ENCODE measurements around the gene SARS1.

The SARS1 gene

DNA sequence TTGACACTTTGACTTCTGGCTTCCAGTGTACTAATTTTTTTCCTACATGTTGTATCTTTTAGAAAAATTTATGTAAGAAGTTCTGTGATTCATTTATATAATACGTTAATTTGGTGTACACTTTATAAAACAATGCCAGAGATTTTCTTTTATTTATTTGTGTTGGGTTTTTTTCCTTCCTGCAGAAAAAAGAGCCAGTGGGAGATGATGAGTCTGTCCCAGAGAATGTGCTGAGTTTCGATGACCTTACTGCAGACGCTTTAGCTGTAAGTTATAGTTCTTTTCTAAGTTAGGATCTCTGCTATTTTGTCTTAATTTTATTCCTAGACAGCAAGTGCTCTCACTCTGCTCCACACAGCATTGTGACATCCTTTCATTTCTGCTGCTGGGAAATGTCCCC lies 14.4 kb downstream of the SARS1 start:
- DNase-seq: no peak

DNA sequence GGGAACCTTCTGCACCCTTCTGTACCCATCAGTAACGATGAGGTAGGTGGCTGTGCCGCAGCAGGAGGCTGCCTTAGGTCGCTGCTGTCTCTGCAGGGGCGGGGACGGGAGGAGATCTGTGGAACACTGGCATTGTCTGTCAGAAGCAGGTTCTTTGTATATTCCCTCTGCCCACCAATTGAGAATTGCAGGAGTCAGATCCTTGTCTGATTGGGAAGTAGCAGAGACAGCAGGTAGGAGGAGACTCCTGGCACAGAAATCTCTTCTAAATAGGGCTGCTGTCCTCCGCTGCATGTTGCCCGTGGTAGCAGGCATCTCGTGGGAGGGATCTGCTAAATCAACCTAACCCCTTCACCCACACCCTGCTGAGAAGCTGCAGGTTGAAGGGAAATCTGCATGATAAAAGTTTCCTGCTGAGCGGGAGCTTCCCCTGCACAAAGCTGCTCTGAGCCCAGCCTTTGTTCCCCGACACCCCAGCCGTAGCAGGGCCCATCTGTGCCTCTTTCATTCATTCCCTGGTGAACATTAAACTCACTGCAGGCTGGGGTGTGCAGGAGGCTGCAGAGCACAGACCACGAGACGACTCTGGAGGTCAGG lies 15.9 kb downstream of the SARS1 start:
- DNase-seq: no peak

DNA sequence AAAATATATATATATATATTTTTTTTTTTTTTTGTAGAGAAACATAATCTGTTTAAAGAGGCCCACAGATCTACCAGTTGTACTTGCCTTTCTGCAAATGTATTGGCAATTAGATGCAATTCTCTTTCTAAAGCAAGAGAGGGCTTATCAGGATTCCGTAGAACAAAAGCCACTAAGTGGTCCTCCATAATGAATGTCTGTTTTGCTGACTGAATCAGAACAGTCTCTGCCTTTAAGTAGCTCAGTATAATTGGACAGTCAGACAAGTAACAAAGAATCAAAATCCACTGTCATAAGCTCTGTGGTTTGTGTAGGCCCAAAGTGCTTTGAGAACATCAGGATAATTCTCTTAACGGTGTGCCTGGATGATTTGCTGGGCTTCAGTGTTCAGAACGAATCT lies 17.3 kb downstream of the SARS1 start:
- DNase-seq: no peak

DNA sequence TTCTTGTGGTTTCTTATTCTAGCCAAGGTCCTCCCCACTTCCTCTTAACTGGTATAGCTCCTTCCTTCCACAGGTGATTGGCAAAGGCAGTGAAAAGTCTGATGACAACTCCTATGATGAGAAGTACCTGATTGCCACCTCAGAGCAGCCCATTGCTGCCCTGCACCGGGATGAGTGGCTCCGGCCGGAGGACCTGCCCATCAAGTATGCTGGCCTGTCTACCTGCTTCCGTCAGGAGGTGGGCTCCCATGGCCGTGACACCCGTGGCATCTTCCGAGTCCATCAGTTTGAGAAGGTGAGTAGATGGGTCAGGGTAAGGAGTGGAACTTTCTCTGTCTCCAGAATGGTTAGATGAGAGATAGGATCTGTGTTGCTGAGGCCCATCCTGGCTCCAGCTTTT lies 21.4 kb downstream of the SARS1 start:
- no peak for DNase-seq

DNA sequence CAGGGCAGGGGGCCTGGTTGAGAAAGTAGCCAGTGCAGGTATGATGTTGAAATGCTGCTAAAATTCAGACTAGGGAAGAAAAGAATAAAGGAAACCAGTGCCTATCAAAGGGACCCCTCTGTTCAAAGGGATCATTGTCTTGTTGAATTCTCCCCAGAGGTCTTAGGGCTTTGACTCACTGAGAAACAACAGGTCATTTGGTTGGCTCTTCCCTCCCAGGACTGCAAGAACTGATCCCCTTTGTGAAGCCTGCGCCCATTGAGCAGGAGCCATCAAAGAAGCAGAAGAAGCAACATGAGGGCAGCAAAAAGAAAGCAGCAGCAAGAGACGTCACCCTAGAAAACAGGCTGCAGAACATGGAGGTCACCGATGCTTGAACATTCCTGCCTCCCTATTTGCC lies 23.8 kb downstream of the SARS1 start:
- DNase-seq: no peak

DNA sequence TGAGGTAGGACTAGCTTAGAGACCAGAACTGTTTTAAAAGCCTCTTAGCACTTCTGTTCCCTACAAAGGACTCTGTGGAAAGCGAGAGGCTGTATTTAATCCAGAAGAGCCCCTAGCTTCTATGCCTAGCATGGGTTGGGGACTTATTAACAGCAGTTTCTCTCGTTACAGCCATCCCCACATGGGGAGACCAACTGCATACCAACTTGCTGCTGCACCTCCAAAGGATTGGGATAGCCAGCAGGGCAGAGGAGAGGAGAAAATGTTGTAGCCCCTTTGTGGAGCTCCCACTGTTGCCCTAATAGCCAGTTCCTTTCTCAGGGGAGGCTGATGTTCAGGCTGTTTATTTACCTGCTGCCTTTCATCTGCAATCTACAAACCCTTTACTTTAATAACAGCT lies 24.7 kb downstream of the SARS1 start:
- DNase-seq: no peak

DNA sequence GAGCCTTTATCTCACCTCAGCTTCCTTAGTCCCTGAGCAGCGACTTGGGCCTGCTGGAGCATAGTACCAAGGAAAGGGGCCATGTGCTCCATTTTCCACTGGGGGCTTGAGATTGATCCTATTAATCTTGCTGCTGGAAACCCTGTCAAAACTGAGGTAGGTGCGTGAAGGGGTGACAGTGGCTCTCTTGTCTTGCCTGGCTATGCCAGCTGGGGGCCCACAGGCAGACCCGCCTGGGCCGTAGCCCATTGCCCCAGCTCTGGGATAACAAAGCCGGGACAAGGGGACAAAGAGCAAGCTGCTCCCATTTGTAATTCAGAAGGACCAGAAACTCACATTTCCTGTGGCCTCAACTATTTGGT lies 25.3 kb downstream of the SARS1 start:
- DNase-seq: no peak

DNA sequence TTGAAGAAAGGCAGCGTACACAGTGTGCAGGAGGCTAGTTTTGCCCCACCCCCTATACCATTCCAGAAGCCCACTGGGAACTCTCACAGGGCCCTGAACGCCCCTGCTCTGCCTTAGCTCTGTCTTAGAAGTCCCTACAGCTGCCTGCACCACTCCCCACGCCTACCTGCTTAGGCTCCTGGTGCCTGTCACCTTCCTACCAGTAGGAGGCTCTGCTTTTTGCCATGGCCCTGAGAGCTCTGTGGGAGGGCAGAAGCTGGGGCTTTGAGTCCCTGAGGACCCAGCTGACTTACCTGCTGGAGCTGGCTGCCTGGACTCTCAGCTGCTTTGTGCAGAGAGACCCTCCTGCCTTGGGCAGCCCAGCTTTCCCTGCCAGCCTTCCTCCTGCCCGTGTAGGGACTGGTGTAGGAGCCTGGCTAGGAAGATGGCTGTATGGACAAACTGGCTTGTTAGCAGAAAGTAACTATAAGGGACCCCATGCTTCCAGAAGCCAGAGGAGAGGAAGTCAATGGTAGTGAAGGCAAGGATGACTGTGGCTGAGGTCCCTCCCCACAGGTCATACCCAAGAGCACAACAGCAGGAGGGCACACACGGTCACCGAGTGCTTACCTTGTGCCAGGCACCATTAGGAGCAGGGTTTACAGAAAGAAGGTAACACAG lies 25.8 kb downstream of the SARS1 start:
- peak; percentile 49 for DNase-seq

DNA sequence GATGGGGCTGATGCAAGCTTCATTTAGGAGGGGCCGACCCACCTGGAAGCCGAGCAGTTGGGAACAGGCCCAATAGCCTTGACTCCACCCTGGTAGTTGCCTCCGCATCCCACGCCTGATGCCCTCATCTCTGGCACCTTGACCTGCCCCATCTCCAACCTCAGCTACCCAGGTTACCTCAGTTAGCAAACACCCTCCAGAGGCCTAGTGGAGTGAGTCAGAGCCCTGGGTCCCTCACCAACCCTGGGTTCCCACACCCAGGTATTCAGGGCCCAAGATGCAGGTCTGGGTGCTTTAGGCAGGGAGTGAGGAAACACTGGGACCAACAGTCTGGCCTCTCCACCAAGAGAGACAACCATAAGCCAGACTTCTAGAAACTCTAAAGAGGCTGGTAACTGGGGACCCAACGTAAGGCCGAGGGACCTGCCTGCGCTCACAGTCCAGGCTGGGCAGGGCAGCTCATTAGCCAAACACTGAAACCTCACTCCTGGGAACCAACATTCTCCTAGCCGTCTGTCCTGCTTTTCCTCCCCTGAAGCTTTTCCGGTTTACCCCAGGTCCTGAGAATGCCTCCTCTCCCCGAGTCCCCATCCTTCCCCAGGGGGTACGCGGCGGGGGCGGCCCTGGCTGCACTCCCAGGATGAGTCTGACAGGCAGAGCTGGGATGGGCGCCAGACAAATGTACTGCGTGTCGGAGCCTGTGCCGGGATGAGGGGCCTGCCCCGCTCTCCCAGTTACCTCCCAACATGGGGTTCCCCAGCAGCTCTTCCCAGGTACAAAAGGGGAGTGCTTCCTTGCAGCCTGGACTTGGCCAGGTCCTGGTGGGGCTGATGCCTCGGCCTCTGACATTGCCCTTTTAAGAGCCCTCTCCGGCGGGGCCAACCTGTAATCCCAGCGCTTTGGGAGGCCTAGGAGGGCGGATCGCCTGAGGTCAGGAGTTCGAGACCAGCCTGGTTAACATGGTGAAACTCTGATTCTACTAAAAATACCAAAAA lies 26.7 kb downstream of the SARS1 start:
- peak; percentile 80 for DNase-seq

DNA sequence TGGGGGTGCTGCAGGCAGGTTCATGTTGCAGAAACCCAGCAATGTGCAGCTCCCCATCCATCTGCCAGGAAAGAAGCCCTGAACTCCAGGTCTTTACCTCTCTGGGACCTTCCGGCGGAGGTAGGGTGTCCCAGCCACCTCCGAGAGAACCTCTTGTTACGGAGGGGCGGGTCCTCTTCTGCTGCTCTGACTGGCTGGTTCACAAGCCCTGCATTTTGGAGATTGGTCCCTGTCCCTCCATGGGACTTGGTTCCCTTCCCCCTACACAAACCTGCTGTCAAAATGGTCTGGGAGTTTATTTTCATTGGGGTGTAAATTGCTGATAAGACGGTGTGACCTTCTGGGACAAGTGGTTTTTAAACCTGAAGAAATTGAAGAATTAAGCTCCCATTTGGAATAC lies 27.6 kb downstream of the SARS1 start:
- DNase-seq: no peak

DNA sequence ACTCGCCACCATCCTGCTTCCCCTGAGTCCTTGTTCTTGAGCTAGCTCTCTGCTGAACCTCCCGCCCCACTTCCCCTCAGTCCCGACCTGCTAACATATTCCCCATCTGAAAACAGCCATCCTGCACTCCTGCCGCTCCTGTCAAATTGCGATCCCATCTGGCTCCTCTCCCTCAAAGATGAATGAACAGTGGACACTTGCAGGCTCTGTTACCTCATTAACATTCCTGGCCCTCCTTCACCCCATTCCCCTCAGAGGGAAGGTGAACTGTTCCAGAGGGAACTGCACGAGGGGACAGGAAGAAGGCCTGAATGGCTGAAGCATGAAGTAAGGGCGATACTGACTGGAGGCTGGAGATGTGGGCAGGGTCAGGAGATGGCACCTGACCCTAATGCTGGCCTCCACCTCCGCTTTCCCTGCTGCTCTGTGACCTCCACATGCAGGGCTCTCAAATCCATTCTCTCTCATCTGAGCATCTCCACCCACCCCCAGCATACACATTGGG lies 28.2 kb downstream of the SARS1 start:
- DNase-seq: peak; percentile 25

DNA sequence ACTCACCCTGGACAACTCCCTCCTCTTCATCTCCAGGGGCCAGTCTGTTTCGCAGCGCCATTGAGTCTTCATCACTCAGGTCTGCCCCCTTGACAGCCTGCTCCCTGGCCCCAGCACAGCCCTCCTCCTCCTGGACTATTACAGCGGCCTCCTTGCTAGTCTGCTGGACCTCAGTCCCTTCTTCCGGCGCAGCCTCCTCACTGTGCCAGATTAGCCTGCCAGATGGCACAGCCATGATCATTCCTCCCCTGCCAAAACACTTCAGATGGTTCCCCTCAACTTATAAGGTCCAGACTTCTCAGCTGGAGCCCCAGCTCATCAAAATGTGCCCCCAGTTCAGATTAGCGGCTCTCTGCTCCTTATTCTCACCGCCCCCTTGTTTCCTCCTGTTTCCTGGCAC lies 28.7 kb downstream of the SARS1 start:
- no peak for DNase-seq

DNA sequence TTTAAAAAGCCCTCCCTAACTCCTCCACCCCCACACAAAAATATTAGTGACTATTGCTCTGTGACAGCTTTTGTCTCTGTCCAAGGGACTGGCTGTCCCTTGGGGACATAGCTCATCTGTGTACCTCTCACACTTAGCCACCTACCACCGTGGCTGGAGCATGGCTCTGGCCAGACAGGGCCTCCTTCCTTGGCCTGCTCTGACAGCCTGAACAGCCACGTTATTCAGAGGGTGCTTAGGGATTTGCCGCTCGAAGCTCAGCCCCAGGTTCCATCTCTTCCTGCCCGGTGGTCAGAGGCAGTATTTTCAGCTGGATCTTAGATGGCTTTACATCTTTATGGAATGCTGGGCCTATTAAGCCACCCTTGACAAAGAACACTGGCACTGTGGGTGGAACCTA lies 29.5 kb downstream of the SARS1 start:
- no peak for DNase-seq

DNA sequence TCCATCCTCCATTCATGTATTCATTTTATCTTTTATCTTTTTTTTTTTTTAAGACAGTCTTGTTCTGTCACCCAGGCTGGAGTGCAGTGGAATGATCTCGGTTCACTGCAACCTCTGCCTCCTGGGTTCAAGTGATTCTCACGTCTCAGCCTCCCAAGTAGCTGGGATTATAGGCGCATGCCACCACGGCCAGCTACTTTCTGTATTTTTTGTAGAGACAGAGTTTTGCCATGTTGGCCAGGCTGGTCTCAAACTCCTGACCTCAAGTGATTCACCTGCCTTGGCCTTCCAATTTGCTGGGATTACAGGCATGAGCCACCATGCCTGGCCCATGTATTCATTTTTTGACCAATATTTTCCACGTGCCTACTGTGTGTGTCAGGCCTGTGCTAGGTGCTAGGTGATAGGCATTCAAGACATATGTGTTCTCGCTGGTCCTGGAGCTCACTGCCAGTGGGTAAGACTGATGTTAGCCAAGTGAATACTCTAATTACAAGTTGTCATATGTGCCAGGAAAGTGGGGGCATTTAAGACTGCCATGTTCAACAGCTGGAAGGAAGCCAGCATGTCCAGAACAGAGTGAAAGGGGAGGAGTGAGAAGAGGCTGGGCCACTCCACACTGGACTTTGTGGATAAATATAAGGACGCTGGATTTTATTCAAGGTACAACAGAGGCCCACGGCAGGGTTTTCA lies 30.3 kb downstream of the SARS1 start:
- DNase-seq: no peak

DNA sequence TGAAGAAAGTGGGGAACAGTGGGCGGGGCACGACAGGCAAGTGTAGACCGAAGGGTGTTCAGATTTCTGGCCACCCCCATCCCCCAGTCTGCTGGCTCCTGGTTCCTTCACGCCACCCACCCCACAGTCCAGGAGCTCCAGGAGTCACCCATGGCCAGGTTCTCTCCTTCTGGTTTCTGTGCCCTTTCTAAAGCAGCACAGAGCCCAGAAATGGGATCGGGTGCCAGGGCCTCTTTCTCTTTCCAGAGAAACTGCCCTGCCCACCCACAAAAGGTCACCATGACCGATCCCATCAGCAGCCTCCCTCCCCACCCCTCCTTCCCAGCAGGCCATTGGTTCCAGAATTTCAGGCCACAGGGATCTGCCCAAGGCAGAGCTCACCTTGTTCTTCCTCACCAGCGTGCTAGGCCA lies 32.4 kb downstream of the SARS1 start:
- no peak for DNase-seq

DNA sequence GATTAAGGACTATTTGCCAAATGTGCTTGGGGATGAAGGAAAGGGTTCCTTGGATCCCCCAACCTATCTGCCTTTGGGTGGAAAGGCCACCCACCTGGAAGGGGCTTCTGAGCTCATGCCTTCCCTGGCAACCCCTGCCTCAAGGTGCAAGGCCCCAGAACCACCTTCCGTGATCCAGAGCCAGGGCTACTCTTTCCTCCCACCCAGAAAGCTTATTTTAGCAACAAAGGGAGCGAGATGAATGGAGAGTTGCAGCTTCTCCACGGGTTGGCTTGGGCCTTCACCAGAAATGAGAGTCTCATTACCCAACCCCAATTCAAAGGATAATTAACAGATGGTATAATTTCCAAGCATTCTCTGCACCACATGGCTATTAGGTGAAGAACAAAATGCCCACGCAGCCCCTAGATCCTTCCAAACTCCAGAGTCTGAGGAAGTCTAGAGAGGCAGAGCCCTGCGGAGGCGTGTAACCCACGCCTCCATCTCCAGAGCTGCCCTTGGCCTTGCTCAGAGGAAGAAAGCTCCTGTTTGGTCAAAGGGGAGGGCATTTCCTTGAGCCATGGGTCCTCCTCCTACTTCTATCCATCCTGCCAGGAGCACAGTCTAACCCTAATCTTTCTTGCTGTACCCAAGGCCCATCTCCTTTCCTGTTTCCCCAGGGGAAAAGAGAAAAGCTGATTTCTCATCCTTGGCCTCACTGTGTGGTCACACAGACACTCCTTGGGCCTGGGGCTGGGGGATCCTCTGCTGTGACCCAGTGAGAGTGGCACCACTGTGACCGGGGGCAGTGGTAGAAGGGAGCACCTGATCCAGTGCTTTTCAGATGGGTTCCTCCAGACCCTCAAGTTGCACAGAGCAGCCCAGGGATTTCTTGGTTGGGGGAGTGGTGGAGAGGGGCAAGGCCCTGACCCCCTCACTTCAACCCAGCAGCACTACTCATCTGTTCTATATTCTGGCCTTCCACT lies 34.0 kb downstream of the SARS1 start:
- DNase-seq: no peak

DNA sequence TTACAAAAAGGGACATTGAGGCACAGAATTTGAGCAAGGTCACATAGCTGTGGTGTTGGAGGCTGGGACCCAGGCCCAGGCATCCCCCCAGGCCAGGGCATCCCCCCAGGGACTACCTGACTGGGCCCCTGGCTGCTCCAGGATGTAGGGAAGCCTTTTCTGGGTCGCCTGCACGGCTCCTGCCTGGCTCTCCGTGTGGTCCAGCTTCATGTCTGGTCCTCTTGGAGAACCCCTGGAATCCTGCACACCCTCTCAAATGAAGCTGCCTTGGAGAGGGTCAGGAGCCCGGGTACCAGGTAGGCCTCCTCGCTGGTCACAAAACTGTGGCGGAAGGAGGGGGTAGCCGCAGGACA lies 34.7 kb downstream of the SARS1 start:
- DNase-seq: no peak

DNA sequence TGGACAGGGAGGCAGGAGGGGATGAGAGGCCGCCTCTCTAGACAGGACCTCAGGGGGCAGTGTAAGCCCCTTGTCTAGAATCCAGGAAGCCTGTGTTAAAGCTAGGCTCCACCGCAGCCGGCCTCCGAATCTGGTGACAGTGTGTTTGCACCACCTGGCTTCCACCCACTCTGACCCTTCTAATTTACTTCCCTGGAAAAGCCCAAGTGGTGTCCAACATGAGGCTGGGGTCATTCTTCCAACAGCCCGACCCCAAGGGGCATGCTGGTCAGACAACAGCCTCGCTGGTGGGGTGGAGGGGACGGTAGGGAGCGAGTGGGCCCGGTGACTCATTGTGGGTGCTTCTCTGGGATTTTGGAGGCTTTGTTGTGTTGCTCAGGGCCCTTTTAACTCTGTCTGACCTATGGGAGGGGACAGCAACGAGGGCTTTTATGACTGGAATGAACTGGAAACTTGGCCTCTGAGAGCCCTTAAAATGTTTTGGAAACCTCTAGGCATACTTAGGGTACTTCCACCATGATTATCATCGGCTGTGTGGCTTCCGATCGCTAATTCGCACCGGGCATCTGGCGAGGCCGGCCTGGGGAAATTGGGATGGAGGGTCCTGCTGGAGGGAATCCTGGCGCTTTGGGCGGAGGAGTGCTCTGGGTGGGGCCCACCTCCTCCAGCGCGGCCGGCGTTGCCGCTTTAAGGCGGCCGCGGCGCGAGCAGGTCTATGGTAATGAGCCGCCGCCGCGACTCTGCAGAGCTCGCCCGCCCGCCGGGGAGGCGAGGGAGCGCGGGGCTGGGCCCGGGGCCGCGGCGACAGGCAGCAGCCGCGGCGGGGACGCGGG lies 35.3 kb downstream of the SARS1 start, which contains the start of gene CELSR2:
Gene CELSR2 (plus strand): TSS at position 743 of the 833 bp plus-strand sequence. CDS start 541 bp downstream, outside the sequence.
- peak; percentile 59 for DNase-seq

DNA sequence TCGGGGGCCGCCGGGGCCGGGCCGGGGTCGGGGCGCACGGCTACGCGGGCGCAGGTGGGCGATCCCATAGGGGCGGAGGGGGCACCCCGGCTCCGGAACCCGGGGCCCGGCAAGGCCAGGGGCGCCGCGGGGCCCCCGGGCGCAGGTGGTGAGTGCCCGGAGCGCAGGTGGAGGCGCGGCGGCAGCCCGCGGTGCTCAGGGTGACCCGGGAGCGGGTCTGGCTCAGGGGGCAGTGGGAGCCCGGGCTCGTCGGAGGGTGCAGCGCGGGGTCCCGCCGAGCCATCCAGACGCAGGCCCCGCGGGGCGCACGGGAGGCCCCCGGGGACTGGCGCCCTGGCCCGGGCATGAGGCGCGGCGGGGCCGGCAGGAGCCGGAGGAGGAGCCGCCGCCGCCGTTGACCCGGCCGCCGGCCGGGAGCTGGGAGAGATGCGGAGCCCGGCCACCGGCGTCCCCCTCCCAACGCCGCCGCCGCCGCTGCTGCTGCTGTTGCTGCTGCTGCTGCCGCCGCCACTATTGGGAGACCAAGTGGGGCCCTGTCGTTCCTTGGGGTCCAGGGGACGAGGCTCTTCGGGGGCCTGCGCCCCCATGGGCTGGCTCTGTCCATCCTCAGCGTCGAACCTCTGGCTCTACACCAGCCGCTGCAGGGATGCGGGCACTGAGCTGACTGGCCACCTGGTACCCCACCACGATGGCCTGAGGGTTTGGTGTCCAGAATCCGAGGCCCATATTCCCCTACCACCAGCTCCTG lies 36.1 kb downstream of the SARS1 start:
- DNase-seq: no peak
